ENCODE data around the gene TCF25.
"Not testable (repeated sequence)": the region's sequence is repeated elsewhere in the genome, so short reads cannot be mapped to it uniquely, and the experiment has no call there.

TCF25 gene

DNA sequence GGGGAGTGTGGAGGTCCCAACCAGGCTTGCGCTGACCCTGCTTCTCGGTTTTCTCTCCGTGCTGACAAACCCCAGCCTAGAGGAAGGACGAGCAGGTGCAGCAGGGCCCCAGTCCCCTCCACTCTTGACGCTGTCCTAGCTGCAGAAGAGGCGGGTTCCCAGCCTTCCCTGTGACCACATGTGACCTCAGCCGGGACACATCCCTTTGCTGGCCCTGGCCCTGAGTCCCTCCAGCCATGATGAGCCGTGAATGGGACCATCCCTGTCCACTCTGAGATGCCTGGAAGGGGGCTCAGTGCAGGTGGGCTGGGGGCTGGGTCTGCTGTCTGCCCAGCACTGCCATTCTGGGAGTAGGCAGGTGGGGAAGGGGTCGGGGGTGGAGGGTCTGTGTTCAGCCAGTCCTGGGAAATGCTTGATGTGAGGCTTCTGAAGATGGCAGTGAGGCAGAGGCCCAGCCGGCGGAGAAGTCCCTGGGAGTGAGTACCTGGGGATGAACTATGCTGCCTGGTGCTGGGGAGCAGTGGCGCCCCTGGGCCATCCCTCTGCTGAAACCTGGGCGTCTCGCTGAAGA, 47.8 kb downstream of the TCF25 start:
- no peak for DNase-seq

DNA sequence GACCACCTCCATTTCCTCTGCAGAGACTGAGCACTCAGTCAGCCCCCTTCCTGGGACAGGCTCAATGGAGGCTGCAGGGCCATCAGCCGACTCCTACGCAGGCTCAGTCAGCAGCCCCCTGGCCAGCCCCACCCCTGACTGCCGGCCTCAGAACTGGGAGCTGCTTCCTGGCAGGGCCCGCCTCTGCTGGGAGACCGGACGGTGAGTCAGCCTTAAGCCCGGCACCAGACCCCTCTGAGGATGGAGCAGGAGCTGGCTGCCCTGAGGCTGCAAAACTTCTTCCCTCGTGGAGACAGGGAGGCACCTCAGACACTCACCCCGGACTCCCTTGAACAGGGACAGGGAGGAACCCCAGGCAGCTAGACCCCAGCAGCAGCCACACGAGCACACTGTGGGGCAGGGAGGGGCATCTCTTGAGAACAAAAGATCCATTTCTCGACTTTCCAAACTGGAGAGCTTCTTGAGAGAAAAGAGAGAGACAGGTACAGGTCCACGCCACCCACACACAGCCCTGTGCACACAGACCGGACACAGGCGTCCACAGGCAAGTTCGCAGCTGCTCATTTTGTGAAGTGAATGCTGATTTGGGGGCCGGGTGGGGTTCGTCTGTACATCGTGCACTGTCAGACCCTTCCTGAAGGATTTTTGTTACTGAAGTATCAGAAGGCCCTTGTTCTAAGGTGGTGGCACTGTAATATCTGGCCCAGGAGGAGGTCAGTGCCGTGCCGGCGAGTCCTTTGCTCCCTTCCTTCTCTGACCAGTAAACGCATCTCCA, 48.5 kb downstream of the TCF25 start:
- no peak for DNase-seq

DNA sequence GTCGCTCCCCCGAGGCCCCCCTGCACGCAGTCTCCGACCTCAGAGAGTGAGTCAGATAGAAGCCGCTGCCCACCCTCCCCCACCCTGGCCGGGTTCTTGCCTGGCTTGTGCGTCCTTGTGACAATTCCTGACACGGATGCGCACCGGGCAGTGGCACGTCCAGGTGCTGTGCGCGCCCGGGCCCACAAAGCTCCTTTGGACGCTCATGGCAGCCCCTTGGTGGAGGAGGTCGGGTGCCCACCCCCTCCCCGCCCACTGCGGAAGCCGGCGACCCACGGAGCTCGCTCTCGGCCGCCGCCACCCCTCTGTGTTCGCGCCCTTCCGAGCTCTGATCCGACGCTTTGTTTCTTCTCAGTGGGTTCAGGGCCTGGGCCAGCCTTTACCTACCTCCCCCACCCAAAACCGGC, 49.1 kb downstream of the TCF25 start:
- no peak for DNase-seq

DNA sequence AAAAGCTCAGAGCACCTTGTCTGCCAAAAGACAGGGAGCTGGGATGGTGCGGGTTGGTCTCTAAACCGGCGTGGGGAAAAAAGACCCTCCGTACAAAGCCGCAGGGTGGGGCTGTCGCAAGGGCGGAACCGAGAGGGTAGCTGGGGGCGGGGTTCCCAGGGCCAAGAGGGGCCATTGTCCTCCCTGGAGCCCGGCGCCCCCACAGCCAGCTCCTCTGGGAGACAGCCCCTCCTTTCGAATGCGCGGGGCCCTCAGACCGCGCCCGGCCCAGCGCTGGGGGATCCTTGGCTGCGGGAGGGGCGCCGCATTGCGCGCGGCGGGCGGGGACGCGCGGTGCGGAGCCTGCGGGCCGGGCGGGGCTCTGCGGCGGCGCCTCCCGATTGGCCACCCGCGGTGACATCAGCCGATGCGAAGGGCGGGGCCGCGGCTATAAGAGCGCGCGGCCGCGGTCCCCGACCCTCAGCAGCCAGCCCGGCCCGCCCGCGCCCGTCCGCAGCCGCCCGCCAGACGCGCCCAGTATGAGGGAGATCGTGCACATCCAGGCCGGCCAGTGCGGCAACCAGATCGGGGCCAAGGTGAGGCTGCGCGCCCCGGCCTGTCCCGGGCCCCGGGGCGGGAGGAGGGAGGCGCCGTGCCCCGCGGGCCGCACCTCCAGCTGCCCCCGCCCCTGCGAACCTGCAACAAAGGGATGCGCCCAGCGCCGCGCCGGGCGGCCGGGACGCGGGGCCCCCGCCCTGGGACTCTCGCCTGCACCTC, 49.7 kb downstream of the TCF25 start, which contains the start of gene TUBB3:
TUBB3 (plus strand) TSS at position 459 of the 756 bp plus-strand sequence; CDS start at position 519, 60 bp downstream.
- DNase-seq: no peak

DNA sequence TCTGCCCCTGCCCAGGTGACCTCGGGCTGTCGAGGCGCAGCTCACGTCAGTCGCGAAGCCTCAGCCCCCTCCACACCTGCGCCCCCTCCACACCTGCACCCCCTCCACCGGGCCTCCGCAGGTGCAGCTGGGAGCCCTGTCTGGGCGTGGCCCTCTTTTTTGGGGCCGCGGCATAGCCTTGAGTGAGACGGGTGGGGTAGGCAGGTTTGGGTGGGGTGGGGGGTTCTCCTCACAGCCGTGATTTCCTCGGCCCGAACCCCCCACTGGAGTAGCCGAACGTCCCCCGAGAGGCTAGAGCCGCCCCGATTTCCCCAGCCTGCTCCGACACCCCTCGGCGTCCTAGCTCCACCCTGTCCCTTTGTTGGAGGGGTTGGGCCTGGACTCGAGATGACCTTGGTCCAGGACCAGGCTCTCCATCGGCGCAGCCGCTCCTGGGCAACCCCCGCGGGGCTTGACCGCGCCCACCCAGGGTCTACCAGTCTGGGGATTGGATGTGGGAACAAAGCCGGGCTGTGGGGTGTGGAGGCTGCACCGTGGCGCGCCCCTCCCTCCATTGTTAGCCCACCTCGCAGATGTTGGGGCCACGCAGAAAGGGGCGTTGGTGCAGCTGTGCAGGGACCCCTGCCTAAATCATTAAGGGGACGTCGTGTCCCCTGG, 50.4 kb downstream of the TCF25 start:
- no peak for DNase-seq

DNA sequence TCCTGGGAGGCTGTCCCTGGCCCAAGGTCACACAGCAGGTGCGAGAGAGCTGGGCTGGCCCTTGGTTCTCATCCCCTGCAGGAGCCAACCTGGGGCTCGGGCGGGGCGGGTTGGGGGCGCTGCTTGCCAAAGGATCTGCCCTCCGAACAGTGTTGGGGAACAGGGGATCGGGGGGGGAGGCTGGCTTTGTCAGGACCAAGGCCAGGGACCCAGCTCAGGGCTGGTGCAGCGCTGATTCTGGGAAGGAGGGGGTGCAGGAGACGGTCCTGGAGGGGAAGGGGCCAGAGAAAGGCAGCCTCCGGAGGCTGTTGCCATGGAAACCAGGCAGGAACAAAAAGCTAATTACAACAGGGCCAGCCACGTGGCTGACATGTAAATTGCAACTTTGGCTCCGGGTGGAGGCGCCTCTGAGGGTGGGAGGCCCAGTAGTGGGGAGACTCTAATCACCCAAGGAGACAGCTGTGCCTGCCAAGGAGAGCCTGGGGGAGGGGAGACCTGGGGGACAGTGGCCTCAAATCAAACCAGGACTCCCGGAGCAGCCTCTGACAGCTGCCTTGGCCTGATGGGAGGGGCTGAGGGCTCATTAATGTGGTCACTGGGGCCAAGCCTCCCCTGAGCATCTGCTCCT, 51.0 kb downstream of the TCF25 start:
- DNase-seq: no peak

DNA sequence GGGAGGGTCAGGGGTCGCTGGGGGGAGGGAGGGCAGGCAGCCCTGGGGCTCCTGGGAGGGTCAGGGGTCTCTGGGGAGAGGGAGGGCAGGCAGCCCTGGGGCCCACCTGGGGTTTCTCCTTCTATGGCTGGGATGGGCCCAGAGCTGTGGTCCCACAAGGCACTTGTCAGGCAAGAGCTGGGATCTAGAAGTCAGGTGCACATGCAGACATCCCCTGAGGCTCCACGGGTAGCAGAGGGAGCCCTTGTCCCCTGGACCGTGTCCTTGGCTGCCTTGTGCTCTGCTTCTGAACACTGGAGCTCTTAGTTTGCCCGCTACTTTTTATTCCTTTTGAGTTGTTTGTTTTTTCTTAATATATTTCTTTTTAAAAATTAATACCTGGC, 51.5 kb downstream of the TCF25 start:
- DNase-seq: no peak

DNA sequence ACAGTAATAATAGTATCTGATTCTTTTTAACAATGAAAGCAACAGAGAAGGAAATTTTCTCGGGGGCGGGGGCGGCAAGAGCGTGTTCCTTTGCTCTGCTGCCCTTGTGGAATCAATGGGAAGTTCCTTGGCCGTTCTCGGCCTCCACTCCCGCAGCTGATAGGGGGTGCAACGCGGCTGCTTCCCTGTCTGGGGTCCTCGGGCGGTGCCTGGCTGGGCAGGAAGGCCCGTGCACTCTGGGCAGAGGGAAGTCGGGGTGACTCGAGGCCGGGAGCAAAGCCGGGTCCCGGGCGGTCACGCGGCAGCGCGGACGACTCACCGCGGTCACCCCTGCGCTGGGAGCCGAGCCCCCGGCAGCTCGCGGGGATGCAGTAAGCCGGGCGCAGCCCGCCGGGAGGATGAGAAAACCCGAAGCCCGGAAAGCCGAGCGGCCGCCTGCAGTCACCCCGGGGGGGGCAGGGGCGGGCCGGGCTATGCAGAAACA, 52.2 kb downstream of the TCF25 start:
- no peak for DNase-seq

DNA sequence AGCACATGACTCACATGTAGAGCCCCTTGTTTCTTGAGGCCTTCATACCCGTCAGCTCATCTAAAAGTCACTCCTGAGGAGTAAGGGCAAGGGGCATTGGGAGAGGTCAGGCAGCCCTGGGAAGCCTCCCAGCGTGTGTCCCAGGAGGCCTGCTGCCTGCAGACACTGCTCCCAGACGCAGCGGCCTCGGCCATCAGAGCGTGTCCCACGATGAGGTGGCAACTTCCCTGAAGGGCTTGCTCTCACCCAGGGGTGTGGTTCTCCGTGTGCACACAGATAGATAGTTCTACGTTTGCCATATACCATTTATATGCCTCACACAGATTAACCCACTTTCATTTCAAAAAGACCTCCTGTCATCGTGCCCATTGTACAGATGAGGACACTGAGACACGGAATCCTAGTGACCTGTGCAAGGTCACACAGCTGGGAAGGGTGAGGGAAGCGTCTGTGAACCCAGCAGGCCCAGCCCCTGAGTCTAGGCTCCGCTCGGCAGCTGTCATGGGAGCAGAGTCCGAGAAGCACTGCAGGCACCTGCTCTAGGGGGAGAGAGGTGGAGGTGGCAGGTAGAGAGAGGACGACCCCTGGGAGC, 58.0 kb downstream of the TCF25 start:
- no peak for DNase-seq

DNA sequence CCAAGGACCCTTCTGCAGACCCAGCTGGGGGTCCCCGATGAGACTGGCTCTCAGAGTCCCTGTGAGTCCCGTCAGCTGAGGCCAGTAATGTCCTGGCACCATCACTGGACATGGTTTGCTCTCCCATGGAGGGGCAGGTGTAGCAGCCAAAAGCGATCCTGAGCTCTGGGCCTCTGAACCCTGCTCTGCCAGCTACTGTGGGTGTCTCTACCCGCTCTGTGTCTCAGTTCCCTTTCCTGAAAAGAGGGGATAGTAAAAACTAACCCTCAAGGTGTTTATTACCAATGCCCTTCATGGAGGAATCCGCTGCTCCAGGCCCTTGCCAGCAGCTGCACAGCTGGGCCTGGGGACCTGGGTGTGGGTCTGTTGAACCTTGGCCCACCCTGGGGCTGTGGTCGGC, 58.6 kb downstream of the TCF25 start:
- DNase-seq: no peak

DNA sequence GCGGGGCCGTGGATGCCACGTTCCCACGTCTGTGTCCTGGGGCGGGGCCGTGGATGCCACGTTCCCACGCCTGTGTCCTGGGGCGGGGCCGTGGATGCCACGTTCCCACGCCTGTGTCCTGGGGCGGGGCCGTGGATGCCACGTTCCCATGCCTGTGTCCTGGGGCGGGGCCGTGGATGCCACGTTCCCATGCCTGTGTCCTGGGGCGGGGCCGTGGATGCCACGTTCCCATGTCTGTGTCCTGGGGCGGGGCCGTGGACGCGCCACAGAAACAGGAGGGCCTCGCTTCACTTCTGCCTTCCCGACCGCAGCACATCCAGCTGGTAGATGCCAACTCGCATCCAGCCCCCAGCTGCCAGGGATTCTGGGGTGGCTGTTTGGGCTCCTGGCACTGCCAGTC, 60.6 kb downstream of the TCF25 start:
- not testable (repeated sequence) for DNase-seq

DNA sequence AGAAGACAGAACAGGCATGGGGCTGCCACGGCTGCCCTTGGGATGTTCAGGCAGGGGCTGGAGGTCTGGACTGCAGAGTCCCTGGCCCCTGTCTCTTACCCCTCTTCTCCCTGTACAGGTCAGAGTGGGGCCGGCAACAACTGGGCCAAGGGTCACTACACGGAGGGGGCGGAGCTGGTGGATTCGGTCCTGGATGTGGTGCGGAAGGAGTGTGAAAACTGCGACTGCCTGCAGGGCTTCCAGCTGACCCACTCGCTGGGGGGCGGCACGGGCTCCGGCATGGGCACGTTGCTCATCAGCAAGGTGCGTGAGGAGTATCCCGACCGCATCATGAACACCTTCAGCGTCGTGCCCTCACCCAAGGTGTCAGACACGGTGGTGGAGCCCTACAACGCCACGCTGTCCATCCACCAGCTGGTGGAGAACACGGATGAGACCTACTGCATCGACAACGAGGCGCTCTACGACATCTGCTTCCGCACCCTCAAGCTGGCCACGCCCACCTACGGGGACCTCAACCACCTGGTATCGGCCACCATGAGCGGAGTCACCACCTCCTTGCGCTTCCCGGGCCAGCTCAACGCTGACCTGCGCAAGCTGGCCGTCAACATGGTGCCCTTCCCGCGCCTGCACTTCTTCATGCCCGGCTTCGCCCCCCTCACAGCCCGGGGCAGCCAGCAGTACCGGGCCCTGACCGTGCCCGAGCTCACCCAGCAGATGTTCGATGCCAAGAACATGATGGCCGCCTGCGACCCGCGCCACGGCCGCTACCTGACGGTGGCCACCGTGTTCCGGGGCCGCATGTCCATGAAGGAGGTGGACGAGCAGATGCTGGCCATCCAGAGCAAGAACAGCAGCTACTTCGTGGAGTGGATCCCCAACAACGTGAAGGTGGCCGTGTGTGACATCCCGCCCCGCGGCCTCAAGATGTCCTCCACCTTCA, 61.5 kb downstream of the TCF25 start:
- DNase-seq: no peak

DNA sequence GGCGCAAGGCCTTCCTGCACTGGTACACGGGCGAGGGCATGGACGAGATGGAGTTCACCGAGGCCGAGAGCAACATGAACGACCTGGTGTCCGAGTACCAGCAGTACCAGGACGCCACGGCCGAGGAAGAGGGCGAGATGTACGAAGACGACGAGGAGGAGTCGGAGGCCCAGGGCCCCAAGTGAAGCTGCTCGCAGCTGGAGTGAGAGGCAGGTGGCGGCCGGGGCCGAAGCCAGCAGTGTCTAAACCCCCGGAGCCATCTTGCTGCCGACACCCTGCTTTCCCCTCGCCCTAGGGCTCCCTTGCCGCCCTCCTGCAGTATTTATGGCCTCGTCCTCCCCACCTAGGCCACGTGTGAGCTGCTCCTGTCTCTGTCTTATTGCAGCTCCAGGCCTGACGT, 62.2 kb downstream of the TCF25 start:
- not testable (repeated sequence) for DNase-seq

DNA sequence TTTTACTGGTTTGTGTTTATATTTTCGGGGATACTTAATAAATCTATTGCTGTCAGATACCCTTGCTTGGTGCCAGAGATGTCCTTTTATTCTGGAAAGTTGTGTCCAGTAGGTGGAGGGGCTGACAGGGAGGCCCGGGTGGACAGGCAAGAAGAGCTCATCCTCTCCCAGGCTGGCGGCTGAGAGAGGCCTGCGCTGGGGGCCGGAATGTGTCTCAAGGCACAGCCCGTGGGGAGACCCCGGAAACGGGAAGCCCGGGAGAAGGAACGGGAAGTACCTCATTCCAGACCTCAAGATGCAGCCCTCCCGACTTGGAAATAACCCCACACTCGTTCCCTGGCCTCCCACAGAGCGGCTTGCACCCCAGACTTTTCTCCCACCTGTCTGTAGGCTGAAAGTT, 62.6 kb downstream of the TCF25 start:
- no peak for DNase-seq

DNA sequence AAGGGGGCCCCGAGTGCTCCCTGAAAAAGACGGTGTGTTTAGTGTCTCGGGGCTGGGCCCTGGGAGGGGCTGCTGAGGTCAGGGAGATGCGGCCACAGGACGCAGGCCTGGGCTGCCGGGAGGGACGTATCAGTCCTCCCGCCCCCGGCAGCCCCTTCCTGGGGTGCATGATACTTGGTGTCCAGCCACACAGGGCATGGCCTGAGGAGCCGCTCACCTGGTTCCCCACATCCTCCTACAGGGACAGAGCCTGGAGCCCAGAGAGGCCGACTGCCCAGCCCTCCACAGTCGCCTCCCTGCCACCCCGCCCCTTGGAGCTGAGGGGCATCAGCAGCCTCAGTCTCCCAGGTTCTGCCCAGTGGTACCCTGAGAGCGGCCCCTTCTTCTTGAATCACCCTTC, 63.1 kb downstream of the TCF25 start:
- no peak for DNase-seq

DNA sequence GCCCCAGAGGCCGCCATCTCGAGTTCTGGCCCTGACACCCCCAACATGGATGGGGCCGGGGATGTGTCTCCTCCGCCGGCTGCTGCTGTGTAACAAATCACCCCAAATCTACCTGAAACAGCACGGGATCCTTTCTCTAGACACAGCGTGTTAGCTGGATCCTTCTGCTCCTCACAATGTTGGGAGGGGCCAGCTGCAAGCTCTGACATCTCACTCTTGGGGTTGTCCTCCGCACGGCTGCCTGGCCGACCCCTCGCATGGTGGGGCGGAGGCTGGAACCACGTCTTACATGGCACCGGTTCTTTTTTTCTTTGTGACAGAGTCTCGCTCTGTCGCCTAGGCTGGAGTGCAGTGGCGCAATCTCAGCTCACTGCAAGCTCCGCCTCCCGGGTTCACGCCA, 63.6 kb downstream of the TCF25 start:
- DNase-seq: no peak

DNA sequence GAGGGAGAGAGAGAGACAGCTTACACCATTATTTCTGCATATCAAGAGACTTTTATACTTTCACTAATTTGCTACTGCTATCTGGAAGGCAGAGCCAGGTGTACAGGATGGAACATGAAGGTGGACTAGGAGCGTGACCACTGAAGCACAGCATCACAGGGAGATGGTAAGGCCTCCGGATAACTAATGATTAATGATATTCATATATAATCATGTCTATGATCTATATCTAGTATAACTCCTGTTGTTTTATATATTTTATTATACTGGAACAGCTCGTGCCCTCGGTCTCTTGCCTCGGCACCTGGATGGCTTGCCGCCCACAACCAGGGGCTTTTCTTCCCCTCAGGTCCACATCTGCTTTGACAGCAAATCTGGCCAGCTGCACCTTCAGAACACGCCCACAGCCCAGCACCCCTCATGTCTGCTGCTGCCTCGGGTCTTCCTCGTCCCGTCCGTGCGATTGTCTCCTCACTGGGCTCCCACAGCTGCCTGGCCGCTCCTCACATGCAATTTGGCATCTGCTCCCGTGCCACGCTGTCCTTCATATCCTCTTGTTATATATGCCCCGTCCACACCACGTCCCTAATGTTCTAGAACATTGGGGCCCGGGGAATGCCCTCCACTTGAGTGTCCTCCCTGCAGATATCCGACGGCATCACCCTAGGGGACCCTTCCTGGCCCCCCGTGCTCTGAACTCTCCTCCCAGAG, 64.9 kb downstream of the TCF25 start:
- DNase-seq: no peak

DNA sequence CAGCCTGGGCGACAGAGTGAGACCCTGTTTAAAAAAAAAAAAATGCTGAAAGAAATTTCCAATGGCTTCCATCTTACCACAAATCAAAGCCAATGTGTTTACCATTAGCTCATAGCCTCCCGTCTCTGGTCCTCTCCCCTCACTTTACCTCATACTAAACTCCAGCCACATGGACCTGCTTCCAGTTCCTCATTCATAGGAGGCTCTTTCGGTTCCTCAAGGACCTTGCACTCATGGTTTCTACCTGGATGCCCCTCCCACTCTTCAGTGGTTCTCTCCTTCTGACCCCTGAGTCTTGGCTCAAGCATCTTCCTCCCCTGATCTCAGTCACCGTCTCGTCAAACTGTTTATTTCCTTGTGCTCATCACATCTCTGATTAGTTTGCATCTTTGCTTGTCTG, 71.4 kb downstream of the TCF25 start:
- no peak for DNase-seq

DNA sequence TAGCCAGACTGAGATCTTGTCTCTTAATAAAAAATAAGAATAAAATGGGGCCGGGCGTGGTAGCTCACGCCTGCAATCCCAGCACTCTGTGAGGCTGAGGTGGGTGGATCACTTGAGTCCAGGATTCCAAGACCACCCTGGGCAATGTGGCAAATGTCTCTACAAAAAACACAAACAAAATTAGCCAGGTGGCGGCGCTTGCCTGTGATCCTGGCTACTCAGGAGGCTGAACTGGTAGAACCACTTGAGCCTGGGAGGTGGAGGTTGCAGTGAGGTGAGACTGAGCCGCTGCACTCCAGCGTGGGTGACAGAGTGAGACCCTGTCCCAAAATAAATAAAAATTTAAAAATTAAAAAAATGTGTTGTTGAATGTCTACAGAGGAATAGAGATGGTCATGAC, 72.3 kb downstream of the TCF25 start:
- no peak for DNase-seq

DNA sequence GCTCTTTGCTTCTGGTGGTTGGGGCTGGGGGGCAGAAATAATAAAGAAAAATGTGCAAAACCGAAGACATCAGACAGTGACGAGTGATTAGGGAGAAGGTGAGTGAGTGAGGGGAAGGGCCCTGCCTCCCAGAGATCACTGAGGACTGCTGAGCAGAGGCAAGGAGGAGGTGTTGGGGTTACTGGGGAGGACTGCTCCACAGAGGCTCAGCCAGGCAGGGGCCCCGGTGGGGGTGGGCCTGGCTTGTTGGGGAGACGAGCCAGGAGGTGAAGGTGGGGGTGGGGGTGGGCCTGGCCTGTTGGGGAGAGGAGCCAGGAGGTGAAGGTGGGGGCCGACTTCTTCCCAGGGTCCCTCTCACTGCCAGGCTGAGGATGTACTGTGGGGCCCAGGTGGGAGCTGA, 73.1 kb downstream of the TCF25 start:
- no peak for DNase-seq

Measured in NCI-H510A treated with DMSO at 0.1 percent for 48 hours (cell line).